HG02970 (cell line): ENCODE data around the gene CISH.

ENCODE experiments used
- ATAC-seq: cut with Tn5 transposase; IDR thresholded peaks from one replicate; pipeline ENCODE4 v1.9.1; 2021; ENCODE audit warnings: mild to moderate bottlenecking, moderate library complexity, moderate number of reproducible peaks; ENCODE audit not compliant: unreplicated experiment, low FRiP score

The CISH gene

GRCh38 chr3:50611464-50612233 lies at the start of gene CISH:
TSS of gene CISH (minus strand) at chr3:50611774. CDS start at chr3:50611650, 124 bp downstream.
- peak; percentile 63 for ATAC-seq

- no peak for ATAC-seq
Observed at GRCh38 chr3:50660386-50660785, 48.8 kb upstream of the CISH start.

GRCh38 chr3:50658831-50659230 lies 47.3 kb upstream of the CISH start:
- ATAC-seq: no peak

GRCh38 chr3:50658416-50658815 lies 46.8 kb upstream of the CISH start:
- ATAC-seq: no peak

- no peak for ATAC-seq
Observed at GRCh38 chr3:50657816-50658215, 46.2 kb upstream of the CISH start.

GRCh38 chr3:50657407-50657806 lies 45.8 kb upstream of the CISH start:
- ATAC-seq: no peak

GRCh38 chr3:50656417-50657195 lies 45.0 kb upstream of the CISH start:
- ATAC-seq: no peak

GRCh38 chr3:50655009-50655830 lies 43.6 kb upstream of the CISH start:
- no peak for ATAC-seq

GRCh38 chr3:50653937-50654595 lies 42.5 kb upstream of the CISH start:
- ATAC-seq: no peak

- no peak for ATAC-seq
Observed at GRCh38 chr3:50652709-50653108, 41.1 kb upstream of the CISH start.

- no peak for ATAC-seq
Observed at GRCh38 chr3:50651920-50652529, 40.5 kb upstream of the CISH start.

GRCh38 chr3:50651445-50651844 lies 39.9 kb upstream of the CISH start:
- ATAC-seq: no peak

- no peak for ATAC-seq
Observed at GRCh38 chr3:50650018-50650417, 38.4 kb upstream of the CISH start.

- no peak for ATAC-seq
Observed at GRCh38 chr3:50649451-50649931, 37.9 kb upstream of the CISH start.

GRCh38 chr3:50648944-50649343 lies 37.4 kb upstream of the CISH start:
- ATAC-seq: no peak

GRCh38 chr3:50648313-50648712 lies 36.7 kb upstream of the CISH start:
- no peak for ATAC-seq

- ATAC-seq: no peak
Observed at GRCh38 chr3:50645378-50645777, 33.8 kb upstream of the CISH start.

GRCh38 chr3:50644561-50644960 lies 33.0 kb upstream of the CISH start:
- ATAC-seq: no peak

- ATAC-seq: no peak
Observed at GRCh38 chr3:50642382-50642781, 30.8 kb upstream of the CISH start.

GRCh38 chr3:50639055-50639494 lies 27.5 kb upstream of the CISH start:
- no peak for ATAC-seq
